ENCODE measurements around the gene ZNF500.
"Not testable (repeated sequence)": the region's sequence is repeated elsewhere in the genome, so short reads cannot be mapped to it uniquely, and the experiment has no call there.

The ZNF500 gene

DNA sequence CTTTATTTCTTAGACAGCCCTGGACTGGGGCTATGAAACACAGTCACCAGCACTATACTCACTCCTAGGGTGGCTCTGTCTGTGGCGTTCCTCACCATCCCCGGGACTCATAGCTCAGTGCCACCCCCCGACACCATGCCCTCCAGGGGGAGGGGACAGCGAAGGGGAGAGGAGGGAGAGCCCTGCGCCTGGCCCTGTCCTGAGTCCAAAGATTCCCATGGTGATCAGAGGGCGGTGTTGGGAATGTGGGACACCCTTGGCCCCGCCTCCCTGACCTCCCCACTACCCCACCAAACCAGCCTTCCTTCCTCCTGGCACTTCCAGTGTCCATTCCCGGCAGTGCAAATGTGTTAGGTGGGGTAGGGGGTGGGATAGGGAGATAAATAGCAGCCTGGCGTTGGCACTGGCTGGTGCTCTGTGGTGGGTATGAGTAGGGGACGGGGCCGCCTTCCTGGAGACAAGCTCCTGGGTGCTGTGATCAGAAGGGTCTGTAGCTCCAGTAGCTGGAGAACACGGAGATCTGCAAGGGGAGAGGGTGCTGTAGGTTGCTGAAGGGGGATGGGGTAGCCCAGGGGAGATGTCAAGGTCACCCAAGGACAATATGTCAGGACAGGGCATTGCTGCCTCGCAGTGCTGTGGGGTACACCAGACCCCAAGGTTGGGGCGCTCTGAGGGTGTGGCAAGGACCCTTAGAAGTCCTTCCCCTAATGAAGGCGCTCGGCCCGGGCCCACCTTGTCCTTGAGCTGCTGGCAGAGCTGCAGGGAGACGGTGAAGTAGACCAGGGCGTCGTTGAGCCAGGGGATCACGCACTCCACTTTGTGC lies 30.2 kb upstream of the ZNF500 start:
- DNase-seq: no peak

DNA sequence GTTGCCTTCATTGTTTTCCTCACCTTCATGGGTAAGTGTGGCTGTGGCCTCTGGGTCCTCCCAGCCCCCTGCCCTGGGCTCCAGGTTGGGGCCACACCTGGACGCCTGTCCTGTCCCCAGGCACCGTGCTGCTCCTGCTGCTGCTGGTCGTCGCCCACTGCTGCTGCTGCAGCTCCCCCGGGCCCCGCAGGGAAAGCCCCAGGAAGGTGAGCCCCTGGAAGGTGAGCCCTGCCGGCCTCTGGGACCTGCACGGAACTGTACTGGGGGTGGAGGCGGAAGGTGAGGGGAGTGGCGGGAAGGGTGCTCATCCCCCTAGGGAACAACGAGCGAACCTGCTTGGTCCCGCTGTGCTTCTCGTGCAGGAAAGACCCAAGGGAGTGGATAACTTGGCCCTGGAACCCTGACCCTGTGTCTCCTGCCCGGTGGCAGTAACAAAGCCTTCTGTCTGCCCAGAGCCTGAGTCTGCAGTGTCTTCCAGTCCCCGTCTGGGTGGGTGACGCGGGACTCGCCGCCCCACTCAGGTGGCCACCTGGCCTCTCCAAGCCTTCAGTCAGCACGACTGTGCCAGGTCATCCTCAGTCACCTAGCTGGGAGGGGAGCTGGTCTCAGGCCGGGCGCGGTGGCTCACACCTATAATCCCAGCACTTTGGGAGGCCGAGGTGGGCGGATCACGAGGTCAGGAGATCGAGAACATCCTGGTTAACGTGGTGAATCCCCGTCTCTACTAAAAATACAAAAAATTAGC lies 29.0 kb upstream of the ZNF500 start:
- DNase-seq: no peak

DNA sequence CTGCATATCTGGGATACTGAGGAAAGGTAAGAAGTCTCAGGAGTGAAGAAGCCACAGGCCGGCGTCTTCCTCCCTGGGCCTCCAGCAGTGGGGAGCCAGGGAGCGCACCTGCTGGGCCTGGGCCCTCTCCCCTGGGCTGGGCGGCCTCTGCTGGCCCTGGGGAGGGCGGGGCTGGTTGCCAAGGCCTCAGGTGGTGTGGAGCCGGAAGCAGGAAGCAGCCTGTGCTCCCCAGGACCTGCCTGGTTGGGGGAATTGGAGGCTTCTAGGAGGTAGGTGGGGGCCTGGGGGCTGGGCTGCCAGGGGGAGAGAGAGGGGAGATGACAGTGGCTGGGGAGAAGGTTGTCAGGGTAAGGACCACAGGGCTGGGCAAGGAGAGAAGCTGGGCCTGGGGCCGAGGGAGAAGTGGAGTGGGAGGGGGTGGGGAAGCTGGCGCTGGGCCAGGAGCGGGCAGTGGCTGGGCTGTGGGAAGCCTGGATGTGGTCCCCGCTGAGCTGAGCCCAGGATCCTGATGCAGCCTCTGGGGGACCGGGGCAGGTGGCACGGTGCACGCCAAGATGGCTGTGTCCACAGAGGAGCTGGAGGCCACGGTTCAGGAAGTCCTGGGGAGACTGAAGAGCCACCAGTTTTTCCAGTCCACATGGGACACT lies 28.3 kb upstream of the ZNF500 start, which contains the start of gene SMIM22:
Gene SMIM22, plus strand, starts transcription at position 189 of the 647 bp plus-strand sequence. Its CDS starts 366 bp downstream, at position 555.
- no peak for DNase-seq

DNA sequence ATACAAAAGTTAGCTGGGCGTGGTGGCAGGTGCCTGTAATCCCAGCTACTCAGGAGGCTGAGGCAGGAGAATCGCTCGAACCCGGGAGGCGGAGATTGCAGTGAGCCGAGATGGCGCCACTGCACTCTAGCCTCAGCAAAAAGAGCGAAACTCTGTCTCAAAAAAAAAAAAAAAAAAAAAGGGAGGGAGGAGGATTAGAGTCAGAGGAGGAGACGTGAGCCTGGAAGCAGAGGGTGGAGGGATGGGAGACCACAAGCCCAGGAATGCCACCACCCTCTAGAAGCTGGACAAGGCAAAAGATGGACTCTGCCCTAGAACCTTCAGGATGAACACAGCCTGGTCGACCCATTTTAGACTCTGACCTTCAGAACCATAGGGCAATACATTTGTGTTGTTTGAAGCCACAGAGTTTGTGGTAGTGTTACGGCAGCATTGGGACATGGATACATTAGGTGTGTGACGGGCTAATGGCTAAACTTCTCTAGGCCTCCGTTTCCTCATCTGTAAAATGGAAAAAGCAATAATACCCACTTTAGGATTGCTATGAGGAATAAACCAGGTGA lies 26.1 kb upstream of the ZNF500 start:
- no peak for DNase-seq

DNA sequence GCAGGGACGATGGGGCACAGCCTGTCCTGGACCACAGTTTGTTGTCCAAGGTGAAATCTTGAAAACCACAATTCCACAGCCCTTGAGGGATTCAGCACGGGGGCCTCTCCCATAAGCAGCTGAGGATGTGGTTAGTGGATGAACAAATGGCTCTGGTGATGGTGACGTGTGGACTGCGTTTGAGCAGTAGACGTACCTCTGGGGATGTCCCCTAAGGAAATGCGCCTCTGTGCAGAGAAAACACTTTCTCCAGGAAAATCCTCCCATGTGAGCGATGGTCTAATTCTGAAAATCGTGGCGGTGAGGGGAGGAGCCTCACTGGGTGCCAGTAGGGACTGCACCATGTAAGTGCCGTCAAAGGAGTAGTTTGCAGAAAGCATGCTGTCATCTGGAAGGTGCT lies 23.9 kb upstream of the ZNF500 start:
- DNase-seq: no peak

DNA sequence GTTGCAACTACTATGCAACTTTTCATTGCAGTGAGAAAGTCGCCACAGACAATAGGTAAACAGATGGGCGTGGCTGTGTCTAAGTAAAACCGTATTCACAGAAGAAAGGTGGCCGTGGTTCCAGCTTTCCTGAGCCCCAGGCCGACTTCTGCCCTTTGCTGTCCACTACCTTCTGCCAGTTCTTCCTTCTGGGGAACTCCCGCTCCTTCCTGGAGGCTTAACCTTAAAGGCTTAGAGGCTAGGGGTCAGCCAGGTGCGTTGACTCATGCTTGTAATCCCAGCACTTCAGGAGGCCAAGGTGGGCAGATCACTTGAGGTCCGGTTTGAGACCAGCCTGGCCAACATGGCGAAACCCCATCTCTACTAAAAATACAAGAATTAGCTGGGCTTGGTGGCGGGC lies 23.3 kb upstream of the ZNF500 start:
- DNase-seq: no peak

DNA sequence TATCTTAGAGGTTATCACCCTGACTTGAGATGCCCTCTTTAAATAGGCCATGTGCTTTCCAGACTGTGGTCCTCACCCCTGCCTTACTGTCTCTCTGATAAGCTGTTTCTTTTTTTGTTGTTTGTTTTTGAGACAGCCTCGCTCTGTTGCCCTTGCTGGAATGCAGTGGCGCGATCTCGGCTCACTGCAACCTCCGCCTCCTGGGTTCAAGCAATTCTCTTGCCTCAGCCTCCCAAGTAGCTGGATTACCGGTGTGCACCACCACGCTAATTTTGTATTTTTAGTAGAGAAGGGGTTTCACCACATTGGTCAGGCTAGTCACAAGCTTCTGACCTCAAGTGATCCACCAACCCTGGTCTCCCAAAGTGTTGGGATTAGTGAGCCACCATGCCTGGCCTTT lies 21.9 kb upstream of the ZNF500 start:
- no peak for DNase-seq

DNA sequence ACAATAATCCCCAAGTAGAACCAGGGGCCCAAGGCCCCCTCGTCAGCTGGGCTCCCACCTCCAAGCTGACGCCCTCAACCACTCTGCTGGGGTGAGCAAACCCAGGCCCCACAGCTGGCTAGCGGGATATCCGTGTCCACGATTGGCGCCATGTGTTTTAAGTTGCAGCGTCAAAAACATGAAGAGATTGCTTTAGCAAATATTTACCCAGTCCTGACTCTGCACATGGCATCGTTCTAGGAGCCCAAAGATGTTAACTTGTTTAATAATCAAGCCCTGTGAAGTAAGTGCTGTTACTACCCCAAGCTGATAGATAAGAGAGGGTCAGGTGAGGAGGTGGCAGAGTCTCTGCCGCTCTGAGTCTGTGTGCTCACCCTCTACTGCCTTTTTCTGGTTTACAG lies 21.5 kb upstream of the ZNF500 start:
- no peak for DNase-seq

DNA sequence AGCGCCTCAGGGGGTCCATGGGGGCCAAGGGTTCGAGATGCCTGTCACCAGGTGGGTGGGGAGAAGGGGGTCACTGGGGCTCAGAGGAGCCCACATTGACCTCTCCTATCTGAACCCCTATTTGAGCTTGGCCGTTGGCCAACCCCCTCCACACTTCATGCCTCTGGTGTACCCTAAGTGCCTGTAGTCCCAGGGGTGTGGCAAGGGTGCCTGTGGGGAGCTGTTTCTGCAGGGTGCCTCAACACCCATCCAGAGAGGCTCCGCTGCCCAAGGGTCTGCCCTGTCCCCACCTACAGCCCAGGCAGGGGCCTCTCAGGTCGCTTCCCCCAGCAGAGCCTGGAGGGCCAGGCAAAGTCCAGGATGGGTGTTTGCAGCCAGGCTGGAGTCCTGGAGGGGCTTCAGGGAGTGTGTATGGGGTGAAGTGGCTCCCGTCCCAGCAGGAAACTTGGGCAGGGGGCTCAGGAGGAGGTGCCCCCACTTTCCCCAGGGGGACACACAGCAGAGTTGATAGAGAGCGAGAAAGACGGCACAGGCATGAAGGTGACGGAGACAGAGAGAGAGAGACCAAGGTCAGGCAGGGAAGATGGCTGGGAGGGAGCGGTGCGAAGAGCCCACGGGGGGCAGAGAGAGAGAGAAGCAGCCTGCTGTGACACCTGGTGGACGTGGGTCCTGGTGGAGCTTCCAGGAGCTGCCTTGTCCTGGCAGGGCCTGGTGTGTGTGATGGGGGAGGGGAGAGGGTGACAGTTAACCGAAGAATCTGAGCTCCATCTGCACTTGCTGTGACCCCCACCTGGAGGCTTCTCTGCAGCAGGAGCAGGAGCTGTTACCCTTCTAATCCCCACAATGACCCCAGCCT lies 20.9 kb upstream of the ZNF500 start, which contains the start of gene SEPTIN12:
Gene SEPTIN12, minus strand, starts transcription at position 719 of the 856 bp plus-strand sequence. Its CDS starts 700 bp downstream, at position 19.
- DNase-seq: no peak

DNA sequence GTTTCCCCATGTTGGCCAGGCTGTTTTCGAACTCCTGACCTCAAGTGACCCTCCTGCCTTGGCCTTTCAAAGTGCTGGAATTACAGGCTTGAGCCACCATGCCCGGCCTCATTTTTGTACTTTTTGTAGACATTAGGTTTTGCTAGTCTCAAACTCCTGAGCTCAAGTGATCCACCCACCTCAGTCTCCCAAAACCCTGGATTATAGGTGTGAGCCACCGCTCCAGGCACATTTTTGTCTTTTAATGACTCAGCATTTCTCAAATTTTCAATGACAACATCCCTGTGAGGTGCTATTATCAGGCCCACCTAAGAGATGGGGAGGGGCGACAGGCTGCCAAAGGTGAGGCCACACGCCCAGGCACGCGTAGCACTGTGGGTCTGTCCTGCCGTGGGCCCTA lies 20.1 kb upstream of the ZNF500 start:
- no peak for DNase-seq

DNA sequence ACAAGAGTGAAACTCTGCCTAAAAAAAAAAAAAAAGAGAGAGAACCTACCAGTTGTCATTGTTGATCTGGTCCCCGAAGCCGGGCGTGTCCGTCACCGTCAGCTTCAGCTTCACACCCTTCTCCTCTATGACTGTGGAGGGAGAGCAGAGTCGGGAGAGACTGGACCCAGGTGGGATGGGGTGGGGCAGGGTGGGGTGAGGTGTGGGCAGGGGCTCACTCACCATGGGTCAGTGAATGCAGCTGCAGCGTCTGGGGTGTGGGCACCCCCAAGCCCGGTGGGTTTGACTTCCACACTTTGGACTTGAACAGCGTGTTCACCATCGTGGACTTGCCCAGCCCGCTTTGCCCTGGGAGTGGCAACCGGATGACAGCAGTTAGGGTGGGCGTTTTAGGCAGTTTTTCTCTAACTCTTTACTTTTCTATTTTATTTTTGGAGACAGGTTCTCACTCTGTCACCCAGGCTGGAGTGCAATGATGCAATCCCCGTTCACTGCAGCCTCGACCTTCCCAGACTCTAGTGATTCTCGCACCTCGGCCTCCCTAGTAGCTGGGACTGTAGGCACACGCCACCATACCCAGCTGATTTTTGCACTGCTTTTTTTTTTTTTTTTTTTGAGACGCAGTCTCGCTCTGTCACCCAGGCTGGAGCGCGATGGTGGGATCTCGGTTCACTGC lies 18.9 kb upstream of the ZNF500 start:
- DNase-seq: no peak

DNA sequence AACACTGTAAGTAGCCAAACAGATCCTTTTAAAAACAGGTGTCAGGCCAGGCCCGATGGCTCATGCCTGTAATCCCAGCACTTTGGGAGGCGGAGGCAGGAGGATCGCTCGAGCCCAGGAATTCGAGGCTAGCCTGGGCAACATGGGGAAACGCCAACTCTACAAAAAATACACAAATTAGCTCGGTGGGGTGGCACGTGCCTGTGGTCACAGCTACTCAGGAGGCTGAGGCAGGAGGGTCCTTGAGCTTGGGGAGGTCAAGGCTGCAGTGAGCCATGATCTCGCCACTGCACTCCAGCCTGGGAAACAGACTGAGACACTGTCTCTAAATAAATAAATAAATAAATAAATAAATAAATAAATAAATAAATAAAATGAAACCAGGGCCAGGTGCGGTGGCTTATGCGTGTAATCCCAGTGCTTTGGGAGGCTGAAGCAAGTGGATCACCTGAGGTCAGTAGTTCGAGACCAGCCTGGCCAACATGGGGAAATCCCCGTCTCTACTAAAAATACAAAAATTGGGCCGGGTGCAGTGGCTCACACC lies 17.6 kb upstream of the ZNF500 start:
- not testable (repeated sequence) for DNase-seq

DNA sequence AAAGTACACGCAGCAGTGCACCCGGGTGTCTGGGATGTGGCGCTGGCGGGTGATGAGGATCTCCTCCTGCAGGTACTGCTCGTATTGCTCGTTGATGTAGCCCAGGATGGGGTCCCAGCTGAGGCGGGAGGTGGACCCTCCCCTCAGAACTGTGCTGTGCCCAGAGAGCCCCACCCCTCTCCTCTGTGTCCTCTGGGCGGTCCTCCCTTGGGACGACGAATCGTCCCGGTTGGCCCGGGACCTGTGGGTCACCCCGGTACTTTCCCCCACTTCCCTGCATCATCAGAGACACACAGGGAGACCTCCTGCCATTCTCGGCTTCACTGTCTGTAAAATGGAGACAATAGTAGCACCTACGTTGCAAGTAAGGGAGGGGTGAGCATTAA lies 17.0 kb upstream of the ZNF500 start:
- no peak for DNase-seq

DNA sequence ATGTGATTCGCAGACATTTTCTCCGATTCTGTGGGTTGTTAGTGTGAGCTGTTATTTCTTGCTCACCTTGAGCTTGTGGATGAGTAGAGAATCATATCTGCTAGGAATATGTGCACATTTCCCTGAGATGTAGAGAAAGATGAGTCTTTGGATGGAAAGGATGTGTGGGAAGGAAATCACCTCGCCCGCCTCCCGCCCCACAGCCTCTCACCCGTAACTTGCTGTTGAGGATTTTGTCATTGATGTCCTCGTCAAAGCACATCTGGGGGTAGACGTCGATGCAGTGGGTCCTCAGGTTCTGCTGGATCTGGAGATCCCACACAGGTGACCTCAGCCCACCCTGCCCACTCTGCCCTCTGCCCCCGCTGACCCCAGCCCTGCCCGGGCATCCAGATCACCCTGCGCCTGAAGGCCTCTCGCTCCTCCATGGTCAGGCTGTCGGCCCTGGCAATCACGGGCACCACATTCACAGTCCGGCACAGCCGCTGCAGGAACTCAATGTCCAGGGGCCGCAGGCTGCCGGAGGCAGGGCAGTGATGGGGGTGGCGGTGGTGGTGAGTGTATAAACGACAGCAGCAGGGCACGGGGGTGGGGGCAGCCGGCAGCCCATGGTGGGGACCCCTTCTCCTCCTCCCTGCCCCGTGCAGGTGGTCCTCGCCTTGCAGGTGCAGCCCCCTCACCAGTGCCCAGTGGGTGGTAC lies 16.4 kb upstream of the ZNF500 start:
- DNase-seq: no peak

DNA sequence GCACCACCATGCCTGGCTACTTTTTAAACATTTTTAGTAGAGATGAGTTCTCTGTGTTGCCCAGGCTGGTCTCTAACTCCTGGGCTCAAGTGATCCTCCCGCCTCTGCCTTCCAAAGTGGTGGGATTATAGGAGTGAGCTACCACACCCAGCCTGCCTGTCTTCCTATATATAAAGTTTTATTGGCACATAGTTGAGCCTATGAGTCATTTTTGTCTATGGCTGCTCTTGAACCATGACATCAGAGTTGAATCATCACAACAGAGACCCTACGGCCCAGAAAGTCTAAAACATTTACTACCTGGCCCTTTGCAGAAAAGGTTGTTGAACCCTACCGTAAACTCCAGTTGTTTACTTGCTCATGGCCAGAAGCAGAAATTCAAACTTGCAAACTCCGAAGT lies 13.3 kb upstream of the ZNF500 start:
- DNase-seq: no peak

DNA sequence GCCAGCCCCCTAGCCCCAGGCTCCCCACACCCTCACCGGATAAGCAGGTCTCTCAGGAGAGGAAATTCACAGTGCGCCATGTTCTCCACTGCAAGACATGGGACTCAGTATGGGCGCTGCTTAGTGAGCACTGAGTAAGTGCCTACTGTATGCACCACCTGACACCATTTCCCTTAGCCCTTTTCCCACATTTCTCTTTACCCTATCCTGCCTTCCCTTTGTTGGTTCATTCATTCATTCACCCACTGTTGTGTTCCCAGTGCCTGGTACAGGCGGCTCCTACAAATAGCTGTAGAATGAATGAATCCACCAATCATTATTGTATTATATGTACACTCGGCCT lies 11.1 kb upstream of the ZNF500 start:
- no peak for DNase-seq

DNA sequence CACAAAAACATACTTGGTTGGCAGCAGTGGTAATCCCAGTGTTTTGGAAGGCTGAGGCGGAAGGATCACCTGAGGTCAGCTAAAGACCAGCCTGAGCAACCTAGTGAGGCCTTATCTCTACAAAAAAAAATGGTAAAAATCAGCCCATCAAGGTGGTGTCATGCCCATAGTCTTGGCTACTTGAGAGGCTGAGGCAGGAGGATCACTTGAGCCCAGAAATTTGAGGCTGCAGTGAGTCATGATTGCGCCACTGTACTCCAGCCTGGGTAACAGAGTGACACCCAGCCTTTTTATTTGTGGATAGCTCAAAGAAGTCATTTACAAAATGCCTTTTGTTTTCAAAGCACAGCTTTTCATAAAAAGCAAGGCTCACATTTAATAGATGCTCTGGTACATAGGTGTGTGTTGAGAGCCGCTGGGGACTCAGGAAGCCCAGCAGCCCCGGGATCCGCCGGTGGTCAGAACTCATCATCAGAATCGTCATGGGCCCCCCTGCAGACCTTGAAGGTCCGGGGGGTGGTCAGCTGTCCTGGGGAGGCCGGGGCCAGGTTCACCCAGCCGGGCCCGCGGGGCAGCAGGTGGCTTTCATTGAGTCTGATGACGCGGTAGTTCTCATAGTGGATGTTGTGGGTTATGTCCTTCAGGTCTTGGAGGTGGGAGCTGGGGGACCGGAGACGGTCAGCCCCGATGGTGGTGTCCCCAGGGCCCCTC lies 10.5 kb upstream of the ZNF500 start:
- no peak for DNase-seq

DNA sequence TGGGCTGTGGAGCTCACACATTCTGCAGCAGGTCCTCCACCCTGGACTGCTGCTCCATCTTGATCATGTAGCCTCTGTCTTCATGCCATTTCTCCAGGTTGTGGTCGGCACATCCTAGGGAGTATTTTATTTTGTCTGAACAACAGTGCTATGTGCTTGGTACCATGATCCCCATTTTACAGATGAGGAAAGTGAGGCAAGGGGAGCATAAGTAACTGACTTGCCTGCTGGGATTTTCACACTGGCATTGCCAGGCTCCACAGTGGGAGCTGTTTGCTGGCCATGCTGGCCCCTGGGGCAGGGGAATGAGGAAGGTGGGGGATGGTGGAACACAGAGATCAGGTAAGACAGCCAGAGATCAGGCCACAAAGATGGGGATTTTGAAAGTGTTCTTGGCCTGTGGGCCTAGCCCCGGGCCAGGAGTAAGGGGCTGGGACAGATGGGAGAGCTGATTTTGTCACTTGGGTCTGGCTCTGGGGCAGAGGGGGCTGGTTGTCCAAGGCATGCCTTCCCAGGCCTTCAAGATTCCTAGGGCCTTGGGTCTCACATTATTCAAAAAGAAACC lies 9.3 kb upstream of the ZNF500 start:
- no peak for DNase-seq

DNA sequence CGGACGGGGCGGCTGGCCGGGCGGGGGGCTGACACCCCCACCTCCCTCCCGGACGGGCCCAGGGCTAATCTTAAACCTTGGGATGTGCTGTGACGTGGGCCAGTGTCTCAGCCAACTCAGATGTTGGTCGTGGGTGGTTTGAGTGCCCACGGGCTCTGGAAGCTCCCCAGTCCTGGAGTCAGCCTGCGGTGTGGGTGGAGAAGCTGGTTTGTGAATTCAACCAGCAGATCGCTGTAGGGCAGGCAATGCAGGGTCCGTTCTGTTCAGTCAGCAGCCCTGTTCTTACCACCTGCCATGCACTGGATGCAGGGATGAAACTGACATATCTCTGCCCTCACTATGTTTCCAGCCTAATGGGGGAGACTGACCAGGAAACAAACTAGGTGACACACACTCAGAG lies 8.0 kb upstream of the ZNF500 start:
- DNase-seq: peak in 1 of 2 donors; percentile 9

DNA sequence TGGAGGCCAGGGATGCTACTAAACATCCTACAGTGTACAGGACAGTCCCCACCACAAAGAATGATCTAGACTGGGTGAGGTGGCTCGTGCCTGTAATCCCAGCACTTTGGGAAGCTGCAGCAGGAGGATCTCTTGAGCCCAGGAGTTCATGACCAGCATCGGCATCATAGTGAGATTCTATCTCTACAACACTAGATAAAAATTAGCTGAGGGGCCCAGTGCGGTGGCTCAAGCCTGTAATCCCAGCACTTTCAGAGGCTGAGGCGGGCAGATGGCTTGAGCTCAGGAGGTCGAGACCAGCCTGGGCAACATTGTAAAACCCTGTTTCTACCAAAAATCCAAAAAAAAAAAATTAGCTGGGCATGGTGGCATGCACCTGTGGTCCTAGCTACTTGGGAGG lies 5.4 kb upstream of the ZNF500 start:
- DNase-seq: no peak

Data from inflammatory macrophage (primary cell).